ENCODE data around the gene LDLRAD4.

Gene LDLRAD4

DNA sequence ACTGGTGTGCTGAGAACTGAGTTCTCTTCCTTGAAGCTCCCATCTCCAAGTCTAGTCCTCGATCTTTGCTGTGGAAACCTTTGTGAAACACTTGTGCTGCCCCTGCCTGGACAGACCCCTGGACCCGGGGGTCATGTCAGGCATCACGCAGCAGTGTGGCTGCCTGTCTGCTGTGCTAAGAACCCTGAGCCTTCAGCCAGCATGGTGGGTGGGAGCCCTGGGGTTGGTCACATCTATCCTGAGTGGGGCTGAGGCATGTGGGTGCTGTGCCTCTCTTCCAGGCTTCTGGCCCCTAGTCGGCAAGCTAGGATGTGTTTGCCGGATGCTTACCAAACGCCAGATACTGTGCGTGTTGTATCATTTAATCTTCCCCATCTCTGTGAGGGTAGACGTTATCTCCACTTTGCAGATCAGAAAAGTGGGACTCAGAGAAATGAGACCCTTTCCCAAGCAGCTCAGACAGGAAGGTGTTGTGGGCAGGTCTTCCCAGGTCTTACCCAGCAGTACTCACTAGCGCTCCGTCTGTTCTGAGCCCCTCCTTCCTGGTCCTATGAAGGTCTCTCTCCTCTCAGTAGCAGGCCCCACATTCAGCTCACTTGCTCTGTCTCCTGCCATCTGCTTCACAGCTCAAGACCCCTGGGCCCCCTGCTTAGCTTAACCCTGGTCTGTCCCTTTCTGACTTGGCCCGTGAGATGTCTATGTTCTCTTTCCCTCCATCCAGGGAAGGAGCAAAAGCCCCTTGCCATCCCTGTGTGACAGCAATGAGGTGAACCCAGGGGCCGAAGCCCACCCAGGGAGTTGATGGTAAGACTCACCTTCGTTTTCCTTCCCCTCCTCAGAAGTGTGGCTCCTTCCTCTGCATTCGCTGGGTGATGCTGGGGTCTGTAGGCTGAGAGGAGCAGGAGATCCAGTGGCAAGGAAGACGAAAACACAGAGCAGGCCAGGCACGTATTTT lies 265.0 kb downstream of the LDLRAD4 start:
- no peak for TF ChIP-seq CTCF (conservative IDR thresholded peaks at IDR 0.05; ENCODE audit: low read depth, low read length)
- DNase-seq (ENCODE audit: low read depth): no peak
- H3K4me3 ChIP-seq (ENCODE audit: low read length): no peak overlapping the region

GRCh38 chr18:13485182-13485581 lies 266.6 kb downstream of the LDLRAD4 start:
- H3K4me3 ChIP-seq (ENCODE audit: low read length): no peak overlapping the region
- TF ChIP-seq CTCF (conservative IDR thresholded peaks at IDR 0.05; ENCODE audit: low read depth, low read length): no peak
- DNase-seq (ENCODE audit: low read depth): no peak

DNA sequence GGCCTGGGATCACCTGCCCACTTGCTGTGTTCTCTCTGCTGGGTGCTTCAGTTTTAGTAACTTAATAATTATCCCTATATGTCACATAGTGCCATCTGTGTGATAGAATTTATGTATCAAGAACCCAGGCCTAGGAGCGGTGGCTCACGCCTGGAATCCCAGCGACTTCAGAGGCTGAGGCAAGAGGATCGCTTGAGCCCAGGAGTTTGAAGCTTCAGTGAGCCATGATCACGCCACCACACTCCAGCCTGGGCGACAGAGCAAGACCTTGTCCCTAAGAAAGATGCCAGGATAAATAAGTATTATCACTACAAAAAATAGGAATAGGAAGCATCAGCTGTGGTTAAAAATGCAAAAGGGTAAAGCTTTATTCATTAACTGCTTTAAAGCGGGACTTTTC lies 267.0 kb downstream of the LDLRAD4 start:
- no peak overlapping the region for H3K4me3 ChIP-seq (ENCODE audit: low read length)
- no peak for DNase-seq (ENCODE audit: low read depth)
- no peak for TF ChIP-seq CTCF (conservative IDR thresholded peaks at IDR 0.05; ENCODE audit: low read depth, low read length)

DNA sequence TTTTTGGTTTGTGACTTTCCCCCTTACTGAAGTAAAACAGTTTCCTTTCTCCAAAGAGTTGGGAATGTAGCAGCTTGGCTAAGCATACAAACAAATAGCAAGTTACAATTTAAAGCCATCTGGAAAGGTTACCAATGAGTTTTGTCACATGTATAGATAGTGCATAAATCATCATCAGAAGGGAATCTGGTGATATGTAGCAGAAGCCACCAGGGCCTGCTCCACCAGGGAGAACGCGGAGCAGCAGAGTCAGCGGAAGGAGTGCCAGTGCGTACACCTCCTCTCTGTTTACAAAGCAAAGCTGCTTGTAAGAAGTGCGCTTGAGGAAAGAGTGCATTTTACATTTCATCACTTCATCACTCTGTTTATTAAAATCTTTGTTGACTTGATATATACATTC lies 267.7 kb downstream of the LDLRAD4 start:
- DNase-seq (ENCODE audit: low read depth): no peak
- TF ChIP-seq CTCF (conservative IDR thresholded peaks at IDR 0.05; ENCODE audit: low read depth, low read length): no peak
- H3K4me3 ChIP-seq (ENCODE audit: low read length): no peak overlapping the region

DNA sequence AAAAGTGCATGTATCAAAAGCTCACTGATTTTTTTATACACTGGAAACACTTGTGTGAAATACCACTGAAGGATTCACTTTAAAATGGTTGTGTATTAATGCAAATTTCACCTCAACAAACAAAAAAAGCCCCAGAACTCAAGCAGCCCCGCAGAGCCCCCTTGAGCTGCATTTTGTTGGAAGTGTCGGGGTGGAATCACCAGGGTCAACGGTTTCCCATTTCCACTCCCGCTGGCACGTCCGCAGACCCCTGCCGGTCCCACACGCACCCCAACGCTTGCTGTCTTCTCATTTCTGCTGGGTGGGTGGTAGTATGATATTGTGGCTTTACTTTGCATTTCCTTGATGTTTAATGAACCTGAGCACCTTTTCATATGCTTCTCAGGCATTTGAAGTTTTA lies 268.1 kb downstream of the LDLRAD4 start:
- H3K4me3 ChIP-seq (ENCODE audit: low read length): no peak overlapping the region
- no peak for TF ChIP-seq CTCF (conservative IDR thresholded peaks at IDR 0.05; ENCODE audit: low read depth, low read length)

DNA sequence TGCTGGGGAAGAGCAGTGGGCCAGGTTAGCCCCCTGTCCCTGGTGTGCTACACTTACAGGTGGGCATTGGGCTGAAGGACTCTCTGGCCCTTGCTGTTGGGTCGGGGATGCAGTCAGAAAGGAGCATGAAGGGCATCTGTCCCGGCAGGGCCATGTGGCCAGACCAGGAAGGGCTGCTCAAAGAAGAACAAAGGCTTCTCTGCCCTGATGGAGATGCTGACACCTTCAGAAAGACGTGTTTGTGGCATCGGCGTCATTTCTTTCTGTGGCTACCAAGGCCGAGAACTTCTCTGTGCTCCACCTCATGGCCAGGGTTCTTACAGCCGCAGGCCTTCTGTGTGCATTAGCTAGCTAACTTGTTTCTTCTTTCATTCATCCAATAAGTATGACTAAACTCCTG lies 268.7 kb downstream of the LDLRAD4 start:
- no peak for DNase-seq (ENCODE audit: low read depth)
- no peak for TF ChIP-seq CTCF (conservative IDR thresholded peaks at IDR 0.05; ENCODE audit: low read depth, low read length)
- H3K4me3 ChIP-seq (ENCODE audit: low read length): no peak overlapping the region

More for the DNA sequence above, 268.1 kb downstream of the LDLRAD4 start:
- no peak for DNase-seq (ENCODE audit: low read depth)

Data from retinal pigment epithelial cell (primary cell).